HG03457 (cell line): ENCODE measurements around the gene CAPN12.
"Not testable (repeated sequence)": the region's sequence is repeated elsewhere in the genome, so short reads cannot be mapped to it uniquely, and the experiment has no call there.

Experiments used
- ATAC-seq: cut with Tn5 transposase; IDR thresholded peaks from one replicate; pipeline ENCODE4 v1.9.1; 2021; ENCODE audit warnings: moderate number of reproducible peaks; ENCODE audit not compliant: unreplicated experiment

The CAPN12 gene, protein sequence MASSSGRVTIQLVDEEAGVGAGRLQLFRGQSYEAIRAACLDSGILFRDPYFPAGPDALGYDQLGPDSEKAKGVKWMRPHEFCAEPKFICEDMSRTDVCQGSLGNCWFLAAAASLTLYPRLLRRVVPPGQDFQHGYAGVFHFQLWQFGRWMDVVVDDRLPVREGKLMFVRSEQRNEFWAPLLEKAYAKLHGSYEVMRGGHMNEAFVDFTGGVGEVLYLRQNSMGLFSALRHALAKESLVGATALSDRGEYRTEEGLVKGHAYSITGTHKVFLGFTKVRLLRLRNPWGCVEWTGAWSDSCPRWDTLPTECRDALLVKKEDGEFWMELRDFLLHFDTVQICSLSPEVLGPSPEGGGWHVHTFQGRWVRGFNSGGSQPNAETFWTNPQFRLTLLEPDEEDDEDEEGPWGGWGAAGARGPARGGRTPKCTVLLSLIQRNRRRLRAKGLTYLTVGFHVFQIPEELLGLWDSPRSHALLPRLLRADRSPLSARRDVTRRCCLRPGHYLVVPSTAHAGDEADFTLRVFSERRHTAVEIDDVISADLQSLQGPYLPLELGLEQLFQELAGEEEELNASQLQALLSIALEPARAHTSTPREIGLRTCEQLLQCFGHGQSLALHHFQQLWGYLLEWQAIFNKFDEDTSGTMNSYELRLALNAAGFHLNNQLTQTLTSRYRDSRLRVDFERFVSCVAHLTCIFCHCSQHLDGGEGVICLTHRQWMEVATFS

DNA sequence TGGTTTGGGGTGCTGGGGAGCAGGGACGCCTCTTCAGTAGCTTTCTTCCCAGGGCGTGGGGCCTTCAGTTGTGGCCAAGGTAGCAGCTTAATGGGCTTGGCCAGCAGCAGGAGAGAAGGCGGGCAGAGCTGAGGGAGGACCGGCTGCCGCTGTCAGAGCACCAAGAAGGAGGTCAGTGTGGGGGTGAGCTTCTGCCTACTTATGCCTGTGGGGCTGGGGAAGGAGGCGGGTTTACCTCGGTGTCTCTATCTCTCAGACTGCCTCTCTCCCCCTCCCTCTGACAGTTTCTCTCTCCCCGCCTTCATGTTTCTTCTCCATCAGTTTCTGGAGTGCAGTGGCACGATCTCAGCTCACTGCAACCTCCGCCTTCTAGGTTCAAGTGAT lies at the start of gene CAPN12:
Gene CAPN12 (minus strand): TSS at position 177 of the 384 bp plus-strand sequence. CDS start 309 bp downstream, outside the sequence.
- no peak for ATAC-seq

DNA sequence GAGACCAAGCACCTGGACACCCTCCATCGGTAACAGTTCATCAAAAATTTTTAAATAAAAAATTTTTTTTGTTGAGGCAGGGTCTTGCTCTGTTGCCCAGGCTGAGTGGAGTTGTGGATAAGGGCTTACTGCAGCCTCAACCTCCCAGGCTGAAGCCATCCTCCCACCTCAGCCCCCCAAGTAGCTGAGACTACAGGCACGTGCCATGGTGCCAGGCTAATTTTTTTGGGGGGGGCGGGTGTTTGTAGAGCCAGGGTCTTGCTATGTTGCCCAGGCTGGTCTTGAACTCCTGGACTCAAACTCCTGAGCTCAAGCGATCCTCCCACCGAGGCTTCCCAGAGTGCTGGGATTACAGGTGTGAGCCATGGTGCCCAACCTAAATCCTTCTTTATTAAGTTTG lies 49.4 kb upstream of the CAPN12 start:
- no peak for ATAC-seq

DNA sequence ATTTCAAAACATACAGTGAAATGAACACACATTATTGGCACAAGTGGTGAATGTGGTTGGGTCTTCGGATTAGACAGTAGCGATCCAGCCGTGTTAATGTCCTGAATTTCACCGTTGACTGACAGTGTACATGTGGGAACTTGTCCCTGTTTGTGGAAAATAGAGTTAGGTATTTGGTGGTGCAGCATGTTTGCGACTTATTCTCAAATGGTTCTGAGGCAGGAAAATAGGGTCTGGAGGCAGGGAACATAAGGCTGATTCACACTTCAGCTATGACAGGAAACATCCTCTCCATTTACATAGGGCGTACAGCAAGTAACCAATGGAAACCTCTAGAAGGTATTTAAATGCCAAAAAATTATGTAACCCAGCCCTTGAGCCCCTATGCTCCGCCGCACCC lies 48.9 kb upstream of the CAPN12 start:
- no peak for ATAC-seq

DNA sequence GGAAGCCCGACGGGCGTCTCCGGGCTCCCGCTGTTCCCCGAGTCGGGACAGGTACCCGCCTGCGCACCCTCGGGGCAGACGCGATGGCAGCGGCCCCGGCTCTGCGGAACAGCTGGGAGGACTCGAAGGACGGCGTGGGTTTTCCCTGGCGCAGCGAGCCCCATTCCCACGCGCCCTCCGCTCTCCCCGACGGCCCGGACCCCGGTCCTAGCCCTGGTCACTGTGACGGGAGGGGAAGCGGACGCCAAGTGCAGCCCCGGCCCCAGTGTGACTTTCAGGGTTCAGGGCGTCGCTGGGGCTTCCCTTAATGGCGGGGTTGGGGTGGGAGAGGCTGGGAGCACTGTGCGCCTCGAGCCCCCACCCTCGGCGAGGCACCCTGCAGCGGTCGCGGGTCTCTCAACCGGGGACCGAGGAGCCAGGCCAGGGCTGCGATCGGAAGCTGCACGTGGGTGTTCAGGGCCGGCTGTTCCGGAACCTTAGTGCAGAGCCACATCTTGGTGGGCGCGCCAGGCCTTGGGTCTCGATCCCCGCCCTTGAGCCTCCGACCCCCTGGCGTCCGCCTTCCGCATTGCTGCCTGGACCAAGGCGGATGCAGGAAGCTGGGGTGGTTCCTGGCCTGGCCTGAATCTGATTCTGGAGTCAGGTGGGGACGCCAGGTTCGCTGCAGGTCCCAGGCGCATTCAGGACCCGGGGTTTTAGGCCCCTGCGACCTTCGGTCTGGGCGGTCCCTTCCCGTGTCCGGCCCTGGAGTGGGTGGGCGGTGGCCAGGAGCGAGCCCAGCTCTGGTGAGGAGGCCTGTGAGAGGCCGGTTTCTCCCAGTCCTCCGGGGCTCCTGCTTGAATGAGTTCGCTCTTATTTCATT lies 48.2 kb upstream of the CAPN12 start:
- ATAC-seq: no peak

DNA sequence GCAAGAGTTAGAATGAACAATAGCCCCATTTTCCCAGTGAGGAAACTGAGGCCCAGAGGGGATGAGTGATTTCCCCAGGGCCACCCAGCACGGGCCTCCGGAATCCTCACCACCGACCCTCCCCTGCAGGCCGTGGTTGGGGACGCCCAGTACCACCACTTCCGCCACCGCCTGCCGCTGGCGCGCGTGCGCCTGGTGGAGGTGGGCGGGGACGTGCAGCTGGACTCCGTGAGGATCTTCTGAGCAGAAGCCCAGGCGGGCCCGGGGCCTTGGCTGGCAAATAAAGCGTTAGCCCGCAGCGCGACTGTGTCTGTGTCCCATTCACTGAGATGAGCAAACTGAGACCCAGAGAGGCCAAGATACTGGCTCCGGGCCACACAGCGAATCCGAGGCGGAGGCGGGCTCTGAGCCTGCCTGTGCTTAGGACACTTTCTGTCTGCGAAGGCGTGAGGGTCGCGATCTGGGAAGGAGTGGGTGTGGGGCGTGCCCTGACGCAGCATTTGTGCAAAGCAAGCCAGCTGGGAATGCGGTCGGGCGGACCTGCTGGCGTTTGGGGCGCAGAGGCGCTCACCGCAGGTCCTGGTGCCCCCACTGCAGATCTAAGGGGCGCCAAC lies 47.3 kb upstream of the CAPN12 start:
- ATAC-seq: not testable (repeated sequence)

DNA sequence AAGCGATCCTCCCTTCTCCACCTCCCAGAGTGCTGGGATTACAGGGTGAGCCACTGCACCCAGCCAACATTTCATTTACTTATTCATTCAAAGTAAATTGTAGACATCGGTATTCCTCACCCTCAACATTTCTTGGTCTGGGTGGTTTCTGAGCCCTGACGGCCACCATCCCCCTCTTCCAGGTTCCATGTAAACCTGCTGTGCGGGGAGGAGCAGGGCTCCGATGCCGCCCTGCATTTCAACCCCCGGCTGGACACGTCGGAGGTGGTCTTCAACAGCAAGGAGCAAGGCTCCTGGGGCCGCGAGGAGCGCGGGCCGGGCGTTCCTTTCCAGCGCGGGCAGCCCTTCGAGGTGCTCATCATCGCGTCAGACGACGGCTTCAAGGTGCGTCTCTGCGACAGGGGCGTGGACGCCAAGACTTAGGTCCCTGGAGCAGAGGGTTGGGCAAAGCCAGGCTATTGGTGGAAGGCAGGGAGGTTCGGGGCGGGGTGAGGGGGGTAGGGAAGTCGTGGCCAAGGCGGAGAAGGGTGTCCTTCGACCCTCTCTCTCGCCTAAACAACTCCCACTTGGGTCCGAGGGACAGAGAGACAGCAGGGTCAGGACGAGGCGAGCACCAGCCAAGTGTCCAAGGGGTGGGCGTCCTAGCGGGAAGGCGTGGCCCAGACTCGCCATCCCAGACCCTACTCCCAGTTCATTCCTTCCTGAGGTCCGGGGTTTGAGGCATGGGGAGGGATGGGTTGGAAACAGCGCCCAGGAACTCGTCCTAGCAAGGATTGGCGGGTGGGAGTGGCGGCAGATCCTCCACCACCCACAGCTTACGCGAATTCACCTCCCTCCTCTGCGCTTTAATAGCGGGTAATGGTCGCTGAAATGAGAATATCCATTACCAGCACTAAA lies 46.5 kb upstream of the CAPN12 start:
- not testable (repeated sequence) for ATAC-seq

DNA sequence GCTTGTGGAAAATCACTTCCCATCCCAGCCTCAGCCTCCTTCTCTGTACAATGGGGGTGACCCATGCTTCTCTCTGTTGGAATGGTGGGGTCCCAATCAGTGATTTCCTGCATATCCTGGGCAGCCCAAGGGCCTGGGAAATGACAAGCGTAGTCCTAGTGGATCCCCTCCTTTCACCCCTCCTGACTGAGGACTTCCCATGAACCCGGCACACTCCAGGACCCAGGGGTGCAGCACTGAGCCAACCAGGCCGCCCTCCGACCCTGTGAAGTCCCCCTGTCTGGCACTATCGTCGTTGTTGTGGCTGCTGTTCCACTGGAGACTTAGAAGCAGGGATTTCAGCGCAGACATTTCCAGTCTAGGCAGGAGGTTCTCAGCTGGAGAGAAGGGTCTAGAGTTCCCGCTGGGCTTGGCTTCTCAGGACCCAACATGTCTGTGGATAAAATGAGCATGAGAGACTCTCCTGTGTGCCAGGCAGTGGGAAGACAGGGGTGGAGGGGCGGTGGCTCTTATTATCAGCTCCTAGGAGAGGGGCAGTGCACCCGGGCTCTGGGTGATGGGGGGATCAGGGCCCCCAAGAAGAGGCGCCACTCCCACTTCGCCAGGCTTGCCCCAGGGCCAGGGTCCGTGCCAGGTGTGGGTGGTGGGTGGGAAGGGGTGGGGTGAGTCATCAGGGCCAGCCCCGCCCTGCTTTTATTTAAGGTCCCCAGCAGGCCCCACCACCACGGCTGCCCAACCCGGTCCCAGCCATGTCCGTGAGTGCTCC lies 44.4 kb upstream of the CAPN12 start, which contains the start of gene LGALS7B:
Gene LGALS7B (plus strand): TSS at position 723 of the 766 bp plus-strand sequence. CDS start 27 bp downstream, at position 750.
- no peak for ATAC-seq

DNA sequence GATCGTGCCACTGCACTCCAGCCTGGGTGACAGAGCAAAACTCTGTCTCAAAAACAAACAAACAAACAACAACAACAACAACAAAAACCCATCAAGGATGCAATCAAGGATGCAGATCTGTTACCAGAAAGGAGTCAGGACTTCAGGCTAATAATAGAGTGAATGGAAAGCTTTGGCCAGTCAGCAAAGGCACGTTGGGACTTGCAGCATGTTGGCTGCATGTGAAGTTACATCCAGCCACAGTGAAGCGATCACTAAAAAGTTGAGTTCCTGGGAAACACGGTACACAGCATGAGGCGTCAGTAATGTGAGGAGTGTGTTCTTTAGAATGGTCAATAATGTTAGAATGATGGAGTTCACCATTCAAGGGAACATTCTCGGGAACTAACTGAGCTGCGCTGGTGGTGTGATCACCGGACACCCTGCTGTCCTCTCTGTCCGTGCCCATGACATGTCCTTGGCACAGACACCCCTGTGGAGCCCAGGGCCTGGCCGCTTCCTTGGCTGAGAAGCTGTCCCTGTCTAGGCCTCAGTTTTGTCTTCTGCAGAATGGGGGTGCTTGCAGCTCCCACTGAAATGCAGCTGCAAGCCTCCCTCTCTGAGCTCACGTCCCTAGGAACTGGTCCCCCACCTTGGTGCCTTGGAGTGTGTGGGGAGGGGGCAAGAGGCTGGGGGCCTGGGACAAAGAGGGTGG lies 42.4 kb upstream of the CAPN12 start:
- ATAC-seq: no peak

DNA sequence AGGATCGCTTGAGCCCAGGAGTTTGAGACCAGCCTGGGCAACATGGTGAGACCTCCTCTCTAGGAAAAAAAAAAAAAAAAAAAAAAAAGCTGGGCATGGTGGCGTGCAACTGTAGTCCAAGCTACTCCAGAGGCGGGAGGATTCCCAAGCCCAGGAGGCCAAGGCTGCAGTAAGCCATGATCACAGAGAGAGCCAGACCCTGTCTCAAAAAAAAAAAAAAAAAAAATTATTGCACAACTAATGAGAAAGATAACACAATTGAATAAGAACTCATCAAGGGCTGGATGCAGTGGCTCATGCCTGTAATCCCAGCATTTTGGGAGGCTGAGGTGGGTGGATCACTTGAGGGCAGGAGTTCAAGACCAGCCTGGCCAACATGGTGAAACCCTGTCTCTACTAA lies 41.8 kb upstream of the CAPN12 start:
- ATAC-seq: not testable (repeated sequence)

DNA sequence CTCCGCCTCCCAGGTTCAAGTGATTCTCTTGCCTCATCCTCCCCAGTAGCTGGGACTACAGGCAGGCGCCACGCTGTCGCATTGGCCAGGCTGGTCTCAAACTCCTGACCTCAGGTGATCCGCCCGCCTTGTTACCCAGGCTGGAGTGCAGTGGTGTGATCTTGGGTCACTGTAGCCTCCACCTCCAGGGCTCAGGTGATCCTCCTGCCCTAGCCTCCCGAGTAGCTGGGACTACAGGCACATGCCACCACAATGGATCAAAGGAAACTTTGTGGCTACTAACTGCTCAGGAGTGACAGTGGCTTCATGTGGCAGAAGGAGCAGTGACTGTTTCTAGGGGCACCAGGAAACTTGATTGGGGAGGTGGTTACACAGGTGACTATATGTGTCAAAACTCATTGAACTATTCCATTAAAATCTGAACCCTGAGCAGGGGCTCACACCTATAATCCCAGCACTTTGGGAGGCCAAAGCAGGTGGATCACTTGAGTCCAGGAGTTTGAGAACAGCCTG lies 41.0 kb upstream of the CAPN12 start:
- no peak for ATAC-seq

DNA sequence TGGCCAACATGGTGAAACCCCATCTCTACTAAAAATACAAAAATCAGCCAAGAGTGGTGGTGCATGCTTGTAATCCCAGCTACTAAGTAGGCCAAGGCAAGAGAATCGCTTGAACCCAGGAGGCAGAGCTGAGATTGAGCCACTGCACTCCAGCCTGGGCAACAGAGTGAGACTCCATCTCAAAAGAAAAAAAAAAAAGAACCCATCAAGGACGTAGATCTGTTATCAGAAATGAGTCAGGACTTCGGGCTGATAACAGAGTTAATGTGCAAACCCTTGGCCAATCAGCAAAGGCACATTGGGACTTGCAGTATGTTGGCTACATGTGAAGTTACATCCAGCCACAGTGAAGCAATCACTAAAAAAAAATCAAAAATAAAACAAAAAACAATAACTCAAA lies 40.0 kb upstream of the CAPN12 start:
- ATAC-seq: no peak

DNA sequence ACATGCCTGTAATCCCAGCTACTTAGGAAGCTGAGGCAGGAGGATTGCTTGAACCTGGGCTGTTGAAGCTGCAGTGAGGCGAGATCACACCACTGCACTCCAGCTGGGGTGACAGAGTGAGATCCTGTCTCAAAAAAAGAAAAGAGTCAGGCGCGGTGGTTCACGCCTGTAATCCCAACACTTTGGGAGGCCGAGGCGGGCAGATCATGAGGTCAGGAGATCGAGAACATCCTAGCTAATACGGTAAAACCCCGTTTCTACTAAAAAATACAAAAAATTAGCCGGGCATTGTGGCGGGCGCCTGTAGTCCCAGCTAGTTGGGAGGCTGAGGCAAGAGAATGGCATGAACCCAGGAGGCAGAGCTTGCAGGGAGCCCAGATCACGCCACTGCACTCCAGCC lies 37.9 kb upstream of the CAPN12 start:
- not testable (repeated sequence) for ATAC-seq

DNA sequence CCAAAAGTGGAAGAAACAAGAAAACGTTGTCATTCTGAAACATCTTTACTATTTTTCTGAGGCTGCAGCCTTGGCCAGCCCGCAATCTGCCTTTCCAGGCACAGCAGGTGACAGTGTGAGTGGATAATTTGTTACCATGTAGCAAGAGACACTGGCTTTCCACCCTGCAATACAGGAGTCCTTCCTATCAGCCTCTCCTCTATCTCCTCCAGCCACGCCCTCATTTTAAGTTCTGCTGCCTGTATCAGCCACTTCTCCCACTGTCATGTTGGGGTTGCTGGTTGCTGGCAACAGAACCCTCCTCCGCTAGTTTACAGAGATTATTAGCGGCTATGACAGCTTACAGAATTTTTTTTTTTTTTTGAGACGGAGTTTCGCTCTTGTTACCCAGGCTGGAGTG lies 36.8 kb upstream of the CAPN12 start:
- no peak for ATAC-seq

DNA sequence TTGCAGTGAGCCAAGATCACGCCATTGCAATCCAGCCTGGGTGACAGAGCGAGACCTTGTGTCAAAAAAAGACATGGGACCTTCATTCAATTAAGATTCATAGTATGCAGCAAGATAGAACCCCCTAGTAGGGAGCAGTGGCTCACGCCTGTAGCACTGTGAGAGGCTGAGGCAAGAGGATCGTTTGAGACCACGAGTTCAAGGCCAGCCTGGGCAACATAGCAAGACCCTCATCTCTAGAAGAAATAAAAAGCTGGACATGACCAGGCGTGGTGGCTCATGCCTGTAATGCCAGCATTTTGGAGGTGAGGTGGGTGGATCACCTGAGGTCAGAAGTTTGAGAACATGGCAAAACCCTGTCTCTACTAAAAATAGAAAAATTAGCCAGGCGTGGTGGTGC lies 36.2 kb upstream of the CAPN12 start:
- no peak for ATAC-seq

DNA sequence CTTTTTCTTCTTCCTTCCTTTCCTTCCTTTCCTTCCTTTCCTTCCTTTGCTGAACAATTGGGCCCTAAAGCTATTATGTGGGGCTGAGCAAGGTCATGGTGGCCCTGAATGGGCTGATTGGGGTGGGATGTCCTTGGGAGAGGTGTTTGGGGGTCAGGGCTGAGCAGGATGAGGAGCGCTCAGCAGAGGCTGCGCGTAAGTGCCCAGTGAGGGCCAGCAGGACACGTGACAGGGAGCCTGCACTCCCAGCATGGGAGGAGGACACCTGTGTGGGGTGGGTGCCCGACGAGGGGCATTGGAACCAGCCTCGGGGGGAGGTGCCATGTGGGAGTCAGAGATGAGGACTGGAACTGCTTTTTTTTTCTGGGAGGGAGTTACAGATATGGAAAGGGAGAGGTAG lies 34.5 kb upstream of the CAPN12 start:
- ATAC-seq: no peak

DNA sequence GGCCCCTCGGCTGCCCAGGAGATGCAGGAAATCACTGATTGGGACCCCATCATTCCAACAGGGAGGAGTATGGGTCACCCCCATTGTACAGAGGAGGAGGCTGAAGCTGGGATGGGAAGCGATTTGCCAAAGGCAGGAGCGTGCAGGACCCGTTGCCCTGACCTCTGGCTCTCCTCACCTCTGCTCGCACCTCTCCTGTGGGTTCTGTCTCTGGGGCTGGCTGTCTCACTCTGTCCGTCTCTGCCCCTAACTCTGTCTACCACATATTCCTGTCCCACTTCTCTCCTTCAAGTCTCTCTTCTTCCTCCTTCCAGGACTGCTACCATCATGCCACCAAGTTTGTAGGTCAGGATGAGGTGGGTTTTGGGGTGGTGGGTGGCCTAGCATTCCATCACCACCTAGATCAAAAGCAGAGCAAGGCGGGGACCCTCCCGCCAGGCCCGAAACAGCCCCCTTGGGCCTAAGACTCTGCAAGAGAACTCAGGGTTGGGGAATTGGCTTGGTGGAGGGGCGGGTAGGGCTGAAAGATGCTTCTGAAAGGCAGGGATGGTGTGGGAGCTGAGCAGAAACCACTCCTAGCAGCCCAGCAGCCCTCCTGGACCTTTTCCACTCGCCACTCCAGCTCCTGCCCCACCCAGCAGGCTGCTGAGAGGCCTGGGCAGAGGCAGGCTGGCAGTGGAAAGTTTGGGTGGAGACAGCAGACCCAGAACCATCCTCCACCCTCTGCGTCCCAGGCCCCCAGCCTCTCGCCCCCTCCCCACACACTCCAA lies 30.1 kb upstream of the CAPN12 start:
- no peak for ATAC-seq

DNA sequence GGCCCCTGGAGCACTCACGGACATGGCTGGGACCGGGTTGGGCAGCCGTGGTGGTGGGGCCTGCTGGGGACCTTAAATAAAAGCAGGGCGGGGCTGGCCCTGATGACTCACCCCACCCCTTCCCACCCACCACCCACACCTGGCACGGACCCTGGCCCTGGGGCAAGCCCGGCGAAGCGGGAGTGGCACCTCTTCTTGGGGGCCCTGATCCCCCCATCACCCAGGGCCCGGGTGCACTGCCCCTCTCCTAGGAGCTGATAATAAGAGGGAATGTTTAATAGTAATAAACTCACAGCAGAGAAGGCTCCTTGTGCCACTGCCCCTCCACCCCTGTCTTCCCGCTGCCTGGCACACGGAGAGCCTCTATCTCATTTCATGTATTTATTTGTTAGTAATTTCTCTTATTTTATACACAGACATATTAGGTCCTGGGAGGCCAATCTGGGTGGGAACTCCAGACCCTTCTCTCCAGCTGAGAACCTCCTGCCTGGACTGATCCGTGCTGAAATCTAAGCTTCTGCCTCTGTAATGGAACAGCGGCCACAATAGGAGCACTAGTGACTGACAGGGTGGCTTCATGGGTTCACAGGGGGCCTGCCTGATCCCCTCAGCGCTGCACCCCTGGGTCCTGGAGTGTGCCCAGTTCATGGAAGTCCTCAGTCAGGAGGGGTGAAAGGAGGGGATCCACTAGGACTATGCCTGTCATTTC lies 29.3 kb upstream of the CAPN12 start, which contains the start of gene LGALS7:
Gene LGALS7 (minus strand): TSS at position 49 of the 709 bp plus-strand sequence. CDS start 25 bp downstream, at position 24.
- ATAC-seq: no peak
